Activated CD4-positive, alpha-beta T cell treated with anti-CD3 and anti-CD28 coated beads, Interleukin-2, amount 50 U/mL, for 24 hours (primary cell): ENCODE data around the gene MLKL.

Experiments used
- DNase-seq, 2 donors: peaks; one replicate each; pipeline ENCODE4 v3.0.0-alpha.2; 2020; ENCODE audit warnings: low read depth in 1 of 2, low spot score in 1 of 2

Gene MLKL

GRCh38 chr16:74700438-74701225 is at the start of gene MLKL:
Gene MLKL, minus strand, starts transcription at chr16:74700862. Its CDS starts 5,105 bp downstream, at chr16:74695757.
- DNase-seq, result peak; percentile 26 to 27

- no peak for DNase-seq
Observed at GRCh38 chr16:74749291-74750055, 48.8 kb upstream of the MLKL start.

GRCh38 chr16:74748616-74749026 is 48.0 kb upstream of the MLKL start:
- no peak for DNase-seq

- DNase-seq, result no peak
Observed at GRCh38 chr16:74747716-74748615, 47.3 kb upstream of the MLKL start.

- DNase-seq, result no peak
Observed at GRCh38 chr16:74745926-74746325, 45.3 kb upstream of the MLKL start.

- DNase-seq, result no peak
Observed at GRCh38 chr16:74745109-74745615, 44.5 kb upstream of the MLKL start.

GRCh38 chr16:74744566-74744965 is 43.9 kb upstream of the MLKL start:
- no peak for DNase-seq

GRCh38 chr16:74743668-74744299 is 43.1 kb upstream of the MLKL start:
- no peak for DNase-seq

GRCh38 chr16:74743045-74743667 is 42.5 kb upstream of the MLKL start:
- no peak for DNase-seq

GRCh38 chr16:74742051-74742481 is 41.4 kb upstream of the MLKL start:
- DNase-seq, result no peak

GRCh38 chr16:74740795-74741304 is 40.2 kb upstream of the MLKL start:
- no peak for DNase-seq

- no peak for DNase-seq
Observed at GRCh38 chr16:74739275-74739674, 38.6 kb upstream of the MLKL start.

- DNase-seq, result no peak
Observed at GRCh38 chr16:74738816-74739215, 38.2 kb upstream of the MLKL start.

- no peak for DNase-seq
Observed at GRCh38 chr16:74738113-74738541, 37.5 kb upstream of the MLKL start.

- no peak for DNase-seq
Observed at GRCh38 chr16:74737521-74737920, 36.9 kb upstream of the MLKL start.

- no peak for DNase-seq
Observed at GRCh38 chr16:74736531-74737157, 36.0 kb upstream of the MLKL start.

GRCh38 chr16:74735554-74735953 is 34.9 kb upstream of the MLKL start:
- DNase-seq, result no peak

GRCh38 chr16:74735162-74735452 is 34.4 kb upstream of the MLKL start:
- no peak for DNase-seq

- DNase-seq, result no peak
Observed at GRCh38 chr16:74734361-74735161, 33.9 kb upstream of the MLKL start.
